ENCODE results near the gene DNMT3B.

DNMT3B gene

GRCh38 chr20:32779500-32780211 lies 17.5 kb downstream of the DNMT3B start:
- TF ChIP-seq GABPA (IDR thresholded peaks at IDR 0.05; ENCODE audit: low read depth) (no peak), SPI1 (IDR thresholded peaks at IDR 0.05; ENCODE audit: borderline replicate concordance, low read depth) (no peak), POLR2AphosphoS5 (IDR thresholded peaks at IDR 0.05; ENCODE audit: low read depth) (no peak), CTCF (IDR thresholded peaks at IDR 0.05; ENCODE audit: insufficient read depth, low read length) (no peak), REST (IDR thresholded peaks at IDR 0.05; ENCODE audit: insufficient replicate concordance, low read depth) (no peak)
- no peak overlapping the region for H3K4me3 ChIP-seq (replicated peaks; ENCODE audit: insufficient read depth, low read length)
- no peaks in the 10 kb centered on the region for H3K27me3 ChIP-seq (ENCODE audit: insufficient read depth, poor library complexity, severe bottlenecking)
- DNase-seq (ENCODE audit: low read depth in 1 of 2, low spot score in 1 of 2) = no peak
- no peak overlapping the region for H3K27ac ChIP-seq (replicated peaks)

GRCh38 chr20:32780278-32780677 lies 18.1 kb downstream of the DNMT3B start:
- H3K27me3 ChIP-seq (ENCODE audit: insufficient read depth, poor library complexity, severe bottlenecking) = no peaks in the 10 kb centered on the region
- DNase-seq (ENCODE audit: low read depth in 1 of 2, low spot score in 1 of 2) = no peak
- H3K4me3 ChIP-seq (replicated peaks; ENCODE audit: insufficient read depth, low read length) = no peak overlapping the region
- no peak for TF ChIP-seq GABPA (IDR thresholded peaks at IDR 0.05; ENCODE audit: low read depth)
- TF ChIP-seq POLR2AphosphoS5 (IDR thresholded peaks at IDR 0.05; ENCODE audit: low read depth) = no peak
- no peak for TF ChIP-seq REST (IDR thresholded peaks at IDR 0.05; ENCODE audit: insufficient replicate concordance, low read depth)
- no peak for TF ChIP-seq CTCF (IDR thresholded peaks at IDR 0.05; ENCODE audit: insufficient read depth, low read length)
- no peak for TF ChIP-seq SPI1 (IDR thresholded peaks at IDR 0.05; ENCODE audit: borderline replicate concordance, low read depth)
- H3K27ac ChIP-seq (replicated peaks) = no peak overlapping the region

GRCh38 chr20:32780749-32781655 lies 18.8 kb downstream of the DNMT3B start:
- Histone ChIP-seq H3K27ac (replicated peaks) (no peak overlapping the region), H3K27me3 (ENCODE audit: insufficient read depth, poor library complexity, severe bottlenecking) (no peaks in the 10 kb centered on the region), H3K4me3 (replicated peaks; ENCODE audit: insufficient read depth, low read length) (no peak overlapping the region)
- TF ChIP-seq REST (IDR thresholded peaks at IDR 0.05; ENCODE audit: insufficient replicate concordance, low read depth) = no peak
- no peak for TF ChIP-seq SPI1 (IDR thresholded peaks at IDR 0.05; ENCODE audit: borderline replicate concordance, low read depth)
- TF ChIP-seq POLR2AphosphoS5 (IDR thresholded peaks at IDR 0.05; ENCODE audit: low read depth) = no peak
- no peak for TF ChIP-seq CTCF (IDR thresholded peaks at IDR 0.05; ENCODE audit: insufficient read depth, low read length)
- TF ChIP-seq GABPA (IDR thresholded peaks at IDR 0.05; ENCODE audit: low read depth) = no peak
- no peak for DNase-seq (ENCODE audit: low read depth in 1 of 2, low spot score in 1 of 2)
